Suprapubic skin (tissue), 4 donors: ENCODE measurements around the gene SMPD3. TPM values are rescaled to one million over a fixed set of nuclear protein-coding genes. Genes with fewer than 3 reads are reported as not detected.

ENCODE experiments used
- DNase-seq, 2 donors: peaks; one replicate each; pipeline ENCODE4 v3.0.0-alpha.2; 2019; ENCODE audit warnings: low spot score in 2 of 2
- H3K27ac ChIP-seq: fragments of 200-600 bp; sonication (generic); one replicate; pipeline ENCODE4 v1.5.1; 2019
- H3K27me3 ChIP-seq: fragments of 200-600 bp; sonication (generic); one replicate; pipeline ENCODE4 v1.5.1; 2019
- H3K36me3 ChIP-seq: fragments of 200-600 bp; sonication (generic); one replicate; pipeline ENCODE4 v1.5.1; 2019
- H3K4me1 ChIP-seq: fragments of 200-600 bp; sonication (generic); one replicate; pipeline ENCODE4 v1.5.1; 2019
- H3K4me3 ChIP-seq: fragments of 200-600 bp; sonication (generic); one replicate; pipeline ENCODE4 v1.5.1; 2019; ENCODE audit warnings: mild to moderate bottlenecking
- H3K9me3 ChIP-seq: fragments of 200-600 bp; sonication (generic); one replicate; pipeline ENCODE4 v1.5.1; 2019
- CTCF ChIP-seq, 2 donors: fragments of 200-600 bp in 1 of 2; fragments of 450-650 bp in 1 of 2; sonication (generic) in 1 of 2; IDR thresholded peaks; one replicate each; pipeline ENCODE4 v1.5.1; 2016 to 2019; ENCODE audit warnings: antibody characterized with exemption in 2 of 2, mild to moderate bottlenecking in 1 of 2, moderate library complexity in 1 of 2
- EP300 ChIP-seq: sonication (generic); formaldehyde crosslinking; IDR thresholded peaks from one replicate; pipeline ENCODE4 v1.6.1; 2017; ENCODE audit warnings: antibody characterized with exemption
- POLR2A ChIP-seq, 2 donors: fragments of 450-650 bp; IDR thresholded peaks; one replicate each; pipeline ENCODE4 v1.6.1; 2017; ENCODE audit warnings: antibody characterized with exemption in 2 of 2, mild to moderate bottlenecking in 2 of 2, moderate library complexity in 2 of 2
- POLR2AphosphoS5 ChIP-seq, 3 donors: sonication (generic); formaldehyde crosslinking; IDR thresholded peaks; one replicate each; pipeline ENCODE4 v1.6.1; 2017; ENCODE audit warnings: antibody characterized with exemption in 3 of 3
- WGBS: methylation state at CpG from one replicate; pipeline ENCODE4 v1.1.5; 2018; 5-methylcytosine and 5-hydroxymethylcytosine counted together
- total RNA-seq, 4 donors: library from RNA; depleted of rRNA; stranded (reverse); fragments of >200 nt; gene quantifications; one replicate each; pipeline ENCODE4 v1.1.0, GENCODE V29; 2016

Gene SMPD3
- total RNA-seq, 4 donors from 2014 or later: 26.2 to 64.9 (median 39.9) TPM

- Histone ChIP-seq H3K4me1 (peaks cover 25% of the 10 kb centered on the region), H3K36me3 (no peaks in the 10 kb centered on the region), H3K4me3 (no peak overlapping the region), H3K27me3 (no peaks in the 10 kb centered on the region), H3K27ac (no peak overlapping the region), H3K9me3 (no peaks in the 10 kb centered on the region)
- DNase-seq: no peak
- 48% methylated on average over 4 of the region's 4 CpGs for WGBS
- no peak for TF ChIP-seq EP300
- no peak for TF ChIP-seq POLR2AphosphoS5 (IDR thresholded peaks at IDR 0.05)
- TF ChIP-seq CTCF (IDR thresholded peaks at IDR 0.05): no peak
- TF ChIP-seq POLR2A (IDR thresholded peaks at IDR 0.05): no peak
These were observed 38.9 kb upstream of the SMPD3 start for GRCh38 chr16:68487203-68487514.

GRCh38 chr16:68486502-68487202, 38.3 kb upstream of the SMPD3 start:
- H3K27ac ChIP-seq: no peak overlapping the region
- no peaks in the 10 kb centered on the region for H3K27me3 ChIP-seq
- peaks cover 20% of the 10 kb centered on the region for H3K4me1 ChIP-seq
- no peak overlapping the region for H3K4me3 ChIP-seq
- TF ChIP-seq POLR2AphosphoS5 (IDR thresholded peaks at IDR 0.05) (no peak), CTCF (IDR thresholded peaks at IDR 0.05) (no peak), EP300 (no peak), POLR2A (IDR thresholded peaks at IDR 0.05) (no peak)
- DNase-seq: no peak
- 37% methylated on average over 4 of the region's 4 CpGs for WGBS
- H3K36me3 ChIP-seq: no peaks in the 10 kb centered on the region
- no peaks in the 10 kb centered on the region for H3K9me3 ChIP-seq

- WGBS: 81% methylated on average over 5 of the region's 5 CpGs
- no peaks in the 10 kb centered on the region for H3K36me3 ChIP-seq
- TF ChIP-seq EP300: no peak
- TF ChIP-seq CTCF (IDR thresholded peaks at IDR 0.05): no peak
- TF ChIP-seq POLR2AphosphoS5 (IDR thresholded peaks at IDR 0.05): no peak
- TF ChIP-seq POLR2A (IDR thresholded peaks at IDR 0.05): no peak
- no peak overlapping the region for H3K4me3 ChIP-seq
- no peaks in the 10 kb centered on the region for H3K9me3 ChIP-seq
- H3K27ac ChIP-seq: no peak overlapping the region
- no peaks in the 10 kb centered on the region for H3K27me3 ChIP-seq
- peaks cover under 1% of the 10 kb centered on the region for H3K4me1 ChIP-seq
- DNase-seq: no peak
These were observed 33.3 kb upstream of the SMPD3 start for GRCh38 chr16:68481636-68482035.

- Histone ChIP-seq H3K27ac (no peak overlapping the region), H3K9me3 (no peaks in the 10 kb centered on the region), H3K4me1 (no peaks in the 10 kb centered on the region)
These were observed 32.0 kb upstream of the SMPD3 start for GRCh38 chr16:68480084-68480995.

More at GRCh38 chr16:68480084-68480995, 32.0 kb upstream of the SMPD3 start:
- no peak for DNase-seq
- Histone ChIP-seq H3K4me3 (no peak overlapping the region), H3K27me3 (no peaks in the 10 kb centered on the region), H3K36me3 (no peaks in the 10 kb centered on the region)
- no peak for TF ChIP-seq POLR2A (IDR thresholded peaks at IDR 0.05)
- no peak for TF ChIP-seq EP300
- no peak for TF ChIP-seq CTCF (IDR thresholded peaks at IDR 0.05)
- no peak for TF ChIP-seq POLR2AphosphoS5 (IDR thresholded peaks at IDR 0.05)
- 85% methylated on average over 6 of the region's 6 CpGs for WGBS
